8988T (cell line): ENCODE data around the gene ZNFX1.
"Not testable (repeated sequence)": the region's sequence is repeated elsewhere in the genome, so short reads cannot be mapped to it uniquely, and the experiment has no call there.

Source experiments
- DNase-seq: peaks from one replicate; pipeline ENCODE4 v3.0.0; 2011

Gene ZNFX1

GRCh38 chr20:49245921-49246740 lies 31.7 kb downstream of the ZNFX1 start:
- no peak for DNase-seq

- DNase-seq = no peak
Observed at GRCh38 chr20:49237531-49237930, 40.3 kb downstream of the ZNFX1 start.

- DNase-seq = no peak
Observed at GRCh38 chr20:49236301-49236700, 41.6 kb downstream of the ZNFX1 start.

GRCh38 chr20:49234831-49235230 lies 43.0 kb downstream of the ZNFX1 start:
- DNase-seq = no peak

GRCh38 chr20:49233226-49233625 lies 44.6 kb downstream of the ZNFX1 start:
- DNase-seq = no peak

GRCh38 chr20:49231471-49231870 lies 46.4 kb downstream of the ZNFX1 start:
- no peak for DNase-seq

GRCh38 chr20:49230561-49231133 lies 47.2 kb downstream of the ZNFX1 start:
- no peak for DNase-seq

GRCh38 chr20:49230021-49230420 lies 47.8 kb downstream of the ZNFX1 start:
- no peak for DNase-seq

GRCh38 chr20:49229381-49229780 lies 48.5 kb downstream of the ZNFX1 start:
- DNase-seq = no peak

- DNase-seq = no peak
Observed at GRCh38 chr20:49228676-49229075, 49.2 kb downstream of the ZNFX1 start.

- no peak for DNase-seq
Observed at GRCh38 chr20:49225896-49226295, 52.0 kb downstream of the ZNFX1 start.

GRCh38 chr20:49219924-49220831 lies 57.7 kb downstream of the ZNFX1 start:
- no peak for DNase-seq

- peak; percentile 57 for DNase-seq
Observed at GRCh38 chr20:49219091-49219923, 58.5 kb downstream of the ZNFX1 start, which contains the start of gene DDX27. Gene DDX27, plus strand, starts transcription at chr20:49219416. Its CDS starts 33 bp downstream, at chr20:49219449.

GRCh38 chr20:49218739-49219090 lies 59.1 kb downstream of the ZNFX1 start:
- DNase-seq = not testable (repeated sequence)

- peak; percentile 50 for DNase-seq
Observed at GRCh38 chr20:49216991-49217578, 60.8 kb downstream of the ZNFX1 start.

- DNase-seq = no peak
Observed at GRCh38 chr20:49215232-49215631, 62.6 kb downstream of the ZNFX1 start.

GRCh38 chr20:49214571-49214970 lies 63.3 kb downstream of the ZNFX1 start:
- DNase-seq = no peak

GRCh38 chr20:49210757-49211110 lies 67.1 kb downstream of the ZNFX1 start:
- no peak for DNase-seq

- no peak for DNase-seq
Observed at GRCh38 chr20:49210101-49210756, 67.6 kb downstream of the ZNFX1 start.

- DNase-seq = no peak
Observed at GRCh38 chr20:49207076-49207475, 70.8 kb downstream of the ZNFX1 start.

- no peak for DNase-seq
Observed at GRCh38 chr20:49203746-49204145, 74.1 kb downstream of the ZNFX1 start.

- no peak for DNase-seq
Observed at GRCh38 chr20:49203011-49203410, 74.8 kb downstream of the ZNFX1 start.
